Putamen (tissue), 1 donor: Measurements from ENCODE around the gene PIWIL1.

Source experiments
- DNase-seq: peaks from one replicate; pipeline ENCODE4 v3.0.0-alpha.2; 2016; ENCODE audit warnings: low spot score

PIWIL1 gene

DNA sequence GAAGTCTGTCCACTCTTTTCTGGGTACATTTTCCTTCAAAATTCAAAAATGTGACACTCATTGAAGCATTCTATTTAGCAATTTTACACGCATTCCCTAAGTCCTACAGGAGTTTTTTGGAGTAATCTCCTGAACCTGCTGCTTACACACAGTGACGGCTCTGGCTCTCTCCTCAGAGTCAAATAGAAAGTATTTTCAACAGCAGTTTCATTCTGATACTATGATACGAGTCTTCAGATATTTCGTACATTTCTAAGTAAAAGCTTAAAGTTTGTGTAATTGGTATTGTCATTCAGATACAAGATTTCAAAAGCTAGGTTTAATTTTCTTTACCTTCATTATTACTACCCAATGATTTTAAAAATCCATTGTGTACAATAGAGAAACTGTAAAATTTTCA is 36.4 kb downstream of the PIWIL1 start:
- no peak for DNase-seq

GRCh38 chr12:130375296-130376287 is 37.9 kb downstream of the PIWIL1 start:
- no peak for DNase-seq

- DNase-seq = no peak
Observed at GRCh38 chr12:130382818-130383217, 45.1 kb downstream of the PIWIL1 start.

DNA sequence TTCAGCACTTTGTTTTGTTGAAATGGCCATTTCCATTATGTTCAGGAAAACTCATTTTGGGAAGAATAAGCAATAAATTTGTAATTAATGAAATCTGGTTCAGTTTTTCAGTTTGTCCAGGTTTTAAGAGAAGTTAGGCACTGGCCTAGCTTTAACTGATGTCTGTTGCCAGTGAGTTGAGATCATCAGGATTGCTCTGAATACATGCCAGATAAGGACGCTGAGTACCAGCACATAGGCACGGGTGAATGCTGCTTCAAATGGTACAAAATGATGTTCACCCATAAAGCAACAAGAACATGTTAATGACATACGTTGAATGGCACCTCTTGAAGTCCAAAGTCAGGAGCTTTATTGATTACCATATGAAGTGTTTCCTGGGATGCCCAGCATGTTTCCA is 46.5 kb downstream of the PIWIL1 start:
- DNase-seq = no peak

- peak; percentile 24 for DNase-seq
Observed at GRCh38 chr12:130385193-130385592, 47.5 kb downstream of the PIWIL1 start.

DNA sequence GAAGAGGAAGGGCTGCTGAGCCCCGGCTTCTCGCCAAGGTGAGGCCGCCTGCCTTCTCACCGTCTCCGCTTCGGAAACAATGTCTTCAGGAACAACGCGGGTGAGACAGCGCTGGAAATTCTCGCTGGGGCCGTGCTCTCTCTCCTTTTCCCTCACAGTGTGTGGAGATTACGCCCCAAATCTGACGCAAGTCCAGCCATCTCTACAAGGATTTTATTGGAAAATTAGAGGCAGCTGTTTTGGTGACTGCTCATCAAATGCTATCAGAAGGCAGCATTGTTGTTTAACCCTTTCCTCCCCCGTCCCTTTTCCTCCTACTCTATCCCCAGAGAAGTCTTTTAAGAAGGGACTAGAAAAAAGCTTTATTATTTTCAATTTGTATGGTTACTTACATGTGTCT is 53.5 kb downstream of the PIWIL1 start:
- no peak for DNase-seq

DNA sequence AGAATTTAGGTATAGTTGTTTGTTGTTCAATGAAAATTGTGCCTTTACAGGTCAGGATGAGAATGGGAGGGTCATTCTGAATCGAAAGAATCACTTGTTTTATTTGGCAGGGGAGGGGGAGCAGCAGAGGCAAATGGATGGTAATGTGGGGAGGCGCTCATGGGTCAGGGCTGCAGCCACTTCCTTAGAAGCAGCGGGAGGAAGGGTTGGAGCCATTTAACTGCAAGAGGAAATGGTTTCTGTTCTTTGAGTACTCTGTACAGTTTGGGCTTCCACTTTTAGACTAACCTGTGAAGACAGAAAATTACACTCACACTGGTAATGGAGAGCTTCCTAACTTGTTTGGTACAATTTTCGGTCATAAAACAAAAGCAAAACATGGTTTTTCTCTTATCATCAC is 57.2 kb downstream of the PIWIL1 start:
- DNase-seq = no peak

- DNase-seq = no peak
Observed at GRCh38 chr12:130396667-130397066, 59.0 kb downstream of the PIWIL1 start.

DNA sequence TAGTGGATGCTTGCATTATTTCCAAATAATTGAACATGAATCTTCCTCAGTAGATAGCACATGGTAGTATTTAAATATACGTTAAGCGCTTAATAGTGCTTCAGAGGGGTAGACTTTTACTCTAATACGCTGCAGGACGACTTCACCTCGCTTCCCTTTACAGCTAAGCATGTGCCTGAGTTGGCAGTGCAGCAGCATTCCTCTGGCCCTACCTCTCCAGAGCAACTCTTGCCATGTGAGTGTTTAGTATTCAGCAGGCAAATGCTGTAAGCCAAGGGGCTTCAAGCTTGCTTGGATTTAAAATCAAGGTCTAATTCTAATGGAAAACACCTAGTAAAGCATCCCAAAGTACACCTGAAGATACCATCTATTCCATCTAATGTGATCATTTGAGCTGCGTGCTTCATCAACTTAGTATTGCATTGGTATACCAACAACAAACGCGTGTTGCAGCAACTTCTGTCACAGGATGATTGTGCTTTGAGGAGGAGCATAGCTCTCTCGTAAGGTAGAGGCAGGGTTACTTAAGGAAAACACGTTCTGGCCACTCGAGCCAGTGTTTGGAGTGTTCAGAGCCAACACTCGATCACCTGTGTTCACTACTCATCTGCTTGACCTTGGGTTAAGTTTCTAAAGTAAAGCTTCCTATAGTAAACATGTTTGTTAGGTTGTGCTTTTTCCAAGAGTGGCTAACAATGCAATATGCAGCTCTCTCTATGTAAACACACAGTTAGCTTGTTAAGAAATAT is 60.6 kb downstream of the PIWIL1 start:
- DNase-seq = no peak

- DNase-seq = no peak
Observed at GRCh38 chr12:130401703-130402102, 64.0 kb downstream of the PIWIL1 start.

GRCh38 chr12:130405332-130405731 is 67.6 kb downstream of the PIWIL1 start:
- DNase-seq = no peak

DNA sequence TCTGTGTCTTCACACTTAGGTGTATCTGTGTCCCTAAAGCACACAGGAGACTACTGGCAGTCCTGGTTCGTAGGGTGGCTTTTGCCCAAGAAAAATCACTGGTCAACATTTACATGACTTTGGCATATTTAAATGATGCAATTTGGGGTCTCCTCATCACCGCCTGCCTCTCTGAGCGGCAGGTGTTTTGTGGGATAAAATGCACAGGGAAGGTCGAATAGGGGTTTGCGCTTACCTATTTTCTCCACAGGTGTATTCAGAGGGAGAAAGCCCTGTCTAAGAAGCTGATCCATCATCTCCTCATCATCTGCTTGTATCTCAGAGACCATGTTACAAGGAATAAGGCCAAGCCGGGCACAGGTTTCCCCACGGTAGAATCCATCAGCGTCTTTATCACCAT is 74.7 kb downstream of the PIWIL1 start:
- no peak for DNase-seq

DNA sequence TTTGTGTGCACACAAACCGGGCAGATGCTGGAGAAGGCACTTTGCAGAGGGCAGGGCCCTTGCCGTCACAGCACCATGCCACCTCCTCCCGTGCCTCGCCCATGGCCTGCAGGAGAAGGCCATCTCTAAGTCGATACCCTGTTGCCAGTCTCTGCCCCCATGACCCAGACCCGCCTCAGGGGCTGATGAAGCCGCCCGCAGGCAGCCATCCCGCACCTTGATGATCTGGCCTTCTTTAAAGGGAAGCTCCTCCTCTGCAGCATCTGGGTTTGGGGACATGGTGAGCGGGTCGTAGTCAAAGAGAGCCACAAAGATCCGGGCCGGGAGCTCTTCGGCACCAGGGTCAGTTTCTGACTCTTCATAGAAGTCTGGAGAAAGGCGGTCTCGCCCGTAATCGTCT is 76.2 kb downstream of the PIWIL1 start:
- no peak for DNase-seq

- DNase-seq = no peak
Observed at GRCh38 chr12:130414381-130414780, 76.7 kb downstream of the PIWIL1 start.

DNA sequence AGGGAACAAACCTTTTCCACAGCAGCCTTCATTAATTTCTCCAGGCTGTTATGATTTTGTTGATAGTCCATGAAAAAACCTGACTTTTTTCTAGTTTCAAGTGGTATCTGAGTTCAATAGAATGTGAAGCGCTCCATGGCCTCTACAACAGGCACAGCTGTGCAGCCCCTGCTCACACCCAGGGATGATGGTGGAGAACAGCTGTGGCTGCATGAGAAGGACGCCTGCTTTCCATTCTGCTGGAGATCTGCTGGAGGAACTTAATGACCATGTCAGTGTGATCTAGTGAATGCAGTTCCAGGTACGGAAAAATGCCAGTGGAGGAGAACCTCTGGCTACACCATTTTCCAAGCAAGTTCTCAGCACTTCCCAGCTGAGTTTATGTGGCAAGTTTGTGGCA is 80.6 kb downstream of the PIWIL1 start:
- no peak for DNase-seq

DNA sequence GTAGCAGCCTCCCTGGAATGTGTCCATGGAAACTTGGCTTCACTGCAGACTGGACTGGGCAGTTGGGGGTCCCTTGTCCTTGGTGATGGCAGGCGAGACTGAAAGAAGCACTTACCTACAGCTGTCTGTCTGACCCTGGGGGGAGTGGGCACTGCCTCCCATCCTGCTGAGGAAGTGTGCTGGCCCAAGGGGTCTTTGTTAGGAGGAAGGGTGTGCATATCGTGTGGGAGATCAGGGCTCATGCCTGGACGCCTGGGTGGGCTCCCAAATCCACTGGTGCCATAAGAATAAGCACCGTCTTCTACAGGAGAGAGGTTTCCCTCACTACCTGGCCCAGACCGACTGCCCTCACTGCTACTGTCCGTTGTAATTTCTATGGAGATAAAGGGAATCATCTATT is 81.4 kb downstream of the PIWIL1 start:
- no peak for DNase-seq

DNA sequence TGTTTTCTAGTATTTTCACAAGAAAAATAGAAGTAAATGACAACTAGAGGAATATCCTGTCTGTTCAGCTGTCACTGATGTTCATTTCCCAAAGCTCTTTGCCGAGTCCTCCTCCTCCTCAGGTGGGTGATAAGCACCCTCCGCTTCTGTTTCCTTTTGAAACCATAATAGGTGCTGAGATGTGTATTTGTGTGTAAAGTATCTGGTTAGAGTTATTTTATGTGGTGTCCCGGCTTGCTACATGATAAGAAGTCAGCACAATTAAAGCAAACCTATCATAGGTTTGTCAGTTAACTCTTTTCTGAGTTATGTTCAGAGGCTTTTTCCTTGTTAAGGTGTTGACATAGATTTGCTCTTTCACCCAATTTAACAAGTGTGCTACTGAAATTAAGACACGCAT is 82.4 kb downstream of the PIWIL1 start:
- DNase-seq = no peak

DNA sequence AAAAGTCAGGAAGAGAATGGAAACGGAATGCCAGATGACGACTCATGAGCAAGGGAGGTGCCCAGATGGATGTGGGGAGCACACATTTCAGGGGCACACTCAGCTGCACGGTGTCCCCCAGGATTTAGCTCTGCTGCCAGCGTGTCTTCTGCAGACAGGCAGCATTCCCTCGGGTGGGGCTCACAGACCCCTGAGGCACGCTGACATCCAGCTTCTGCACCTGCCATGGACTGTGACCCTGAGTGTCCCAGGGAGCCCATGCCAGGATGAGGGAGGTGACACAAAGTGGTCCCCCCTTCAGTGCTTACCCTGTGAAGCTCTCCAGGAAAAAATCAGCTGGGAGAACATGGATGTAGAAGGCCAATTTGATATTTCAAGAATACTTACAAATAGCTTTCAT is 84.2 kb downstream of the PIWIL1 start:
- no peak for DNase-seq
